Endothelial cell (in vitro differentiated cells): ENCODE results near the gene ZSWIM2. TPM values are rescaled to one million over a fixed set of nuclear protein-coding genes. Genes with fewer than 3 reads are reported as not detected.
"Not testable (repeated sequence)": the region's sequence is repeated elsewhere in the genome, so short reads cannot be mapped to it uniquely, and the experiment has no call there.

ENCODE experiments used
- DNase-seq: peaks from one replicate; pipeline ENCODE4 v3.0.0; 2021; ENCODE audit warnings: low spot score
- H3K27ac Mint-ChIP-seq: one replicate; pipeline ENCODE4 v1.8.0; 2021; ENCODE audit warnings: mixed read lengths, inconsistent platforms; ENCODE audit not compliant: unreplicated experiment
- H3K27me3 Mint-ChIP-seq: one replicate; pipeline ENCODE4 v1.8.0; 2021; ENCODE audit warnings: mild to moderate bottlenecking, moderate library complexity, mixed read lengths, inconsistent platforms; ENCODE audit not compliant: unreplicated experiment
- H3K36me3 Mint-ChIP-seq: one replicate; pipeline ENCODE4 v1.8.0; 2021; ENCODE audit warnings: mild to moderate bottlenecking, low read depth, mixed read lengths, inconsistent platforms; ENCODE audit not compliant: unreplicated experiment
- H3K4me1 Mint-ChIP-seq: one replicate; pipeline ENCODE4 v1.8.0; 2021; ENCODE audit warnings: mild to moderate bottlenecking, mixed read lengths, inconsistent platforms; ENCODE audit not compliant: unreplicated experiment
- H3K4me3 Mint-ChIP-seq: one replicate; pipeline ENCODE4 v1.8.0; 2021; ENCODE audit warnings: mild to moderate bottlenecking, mixed read lengths, inconsistent platforms; ENCODE audit not compliant: unreplicated experiment
- H3K9me3 Mint-ChIP-seq: one replicate; pipeline ENCODE4 v1.8.0; 2021; ENCODE audit warnings: mixed read lengths, inconsistent platforms; ENCODE audit not compliant: unreplicated experiment
- total RNA-seq: library from RNA; stranded (reverse); fragmentation: NEBNext Ultra II Directional; extraction: Animal tissue kit (Norgen Biotek cat#: 25700); gene quantifications from one replicate; pipeline ENCODE4 v1.2.1, GENCODE V29; 2021; ENCODE audit not compliant: unreplicated experiment
- TF ChIP-seq, protein P1 (sequence below): fragments of 200-600 bp; sonication (generic); IDR thresholded peaks from one replicate; pipeline ENCODE4 v1.5.0; 2021; ENCODE audit warnings: antibody characterized with exemption; ENCODE audit not compliant: unreplicated experiment

ZSWIM2 gene
- total RNA-seq, 1 donor from 2014 or later, result not detected

GRCh38 chr2:186827411-186827810 lies 21.6 kb downstream of the ZSWIM2 start:
- Mint-ChIP-seq H3K27ac (no peak overlapping the region), H3K36me3 (no peaks in the 10 kb centered on the region), H3K27me3 (peaks cover 2% of the 10 kb centered on the region), H3K4me1 (peaks cover 4% of the 10 kb centered on the region), H3K4me3 (no peak overlapping the region), H3K9me3 (no peaks in the 10 kb centered on the region)
- TF ChIP-seq, protein P1, sequence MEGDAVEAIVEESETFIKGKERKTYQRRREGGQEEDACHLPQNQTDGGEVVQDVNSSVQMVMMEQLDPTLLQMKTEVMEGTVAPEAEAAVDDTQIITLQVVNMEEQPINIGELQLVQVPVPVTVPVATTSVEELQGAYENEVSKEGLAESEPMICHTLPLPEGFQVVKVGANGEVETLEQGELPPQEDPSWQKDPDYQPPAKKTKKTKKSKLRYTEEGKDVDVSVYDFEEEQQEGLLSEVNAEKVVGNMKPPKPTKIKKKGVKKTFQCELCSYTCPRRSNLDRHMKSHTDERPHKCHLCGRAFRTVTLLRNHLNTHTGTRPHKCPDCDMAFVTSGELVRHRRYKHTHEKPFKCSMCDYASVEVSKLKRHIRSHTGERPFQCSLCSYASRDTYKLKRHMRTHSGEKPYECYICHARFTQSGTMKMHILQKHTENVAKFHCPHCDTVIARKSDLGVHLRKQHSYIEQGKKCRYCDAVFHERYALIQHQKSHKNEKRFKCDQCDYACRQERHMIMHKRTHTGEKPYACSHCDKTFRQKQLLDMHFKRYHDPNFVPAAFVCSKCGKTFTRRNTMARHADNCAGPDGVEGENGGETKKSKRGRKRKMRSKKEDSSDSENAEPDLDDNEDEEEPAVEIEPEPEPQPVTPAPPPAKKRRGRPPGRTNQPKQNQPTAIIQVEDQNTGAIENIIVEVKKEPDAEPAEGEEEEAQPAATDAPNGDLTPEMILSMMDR, result no peak
- no peak for DNase-seq

GRCh38 chr2:186822323-186822722 lies 26.6 kb downstream of the ZSWIM2 start:
- H3K4me1 Mint-ChIP-seq, result no peaks in the 10 kb centered on the region
- DNase-seq, result no peak
- H3K27me3 Mint-ChIP-seq, result peaks cover 2% of the 10 kb centered on the region
- no peaks in the 10 kb centered on the region for H3K36me3 Mint-ChIP-seq
- TF ChIP-seq, protein P1, result no peak
- no peak overlapping the region for H3K27ac Mint-ChIP-seq
- no peaks in the 10 kb centered on the region for H3K9me3 Mint-ChIP-seq
- H3K4me3 Mint-ChIP-seq, result no peak overlapping the region

DNA sequence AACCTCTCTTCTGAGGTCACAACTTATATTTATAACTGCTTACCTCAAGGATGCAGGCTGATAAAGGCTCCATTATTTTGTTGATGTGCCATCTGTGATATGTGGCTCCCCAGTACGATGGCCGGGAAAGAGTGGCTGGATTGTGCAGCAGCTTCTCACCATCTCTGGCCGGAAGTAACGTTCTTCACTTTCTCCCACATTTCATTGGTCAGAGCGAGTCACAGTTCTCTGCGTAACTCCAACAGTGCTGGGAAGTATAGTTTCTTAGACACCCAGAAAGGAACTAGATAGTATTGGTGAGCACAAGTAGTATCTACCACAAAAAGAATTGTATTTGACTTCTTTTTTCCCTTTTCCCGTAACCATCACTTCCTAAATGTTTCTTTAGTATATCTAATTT lies 28.7 kb downstream of the ZSWIM2 start:
- H3K27me3 Mint-ChIP-seq, result peaks cover 4% of the 10 kb centered on the region
- no peaks in the 10 kb centered on the region for H3K9me3 Mint-ChIP-seq
- TF ChIP-seq, protein P1, result no peak
- DNase-seq, result no peak
- no peaks in the 10 kb centered on the region for H3K4me1 Mint-ChIP-seq
- no peak overlapping the region for H3K4me3 Mint-ChIP-seq
- no peak overlapping the region for H3K27ac Mint-ChIP-seq
- H3K36me3 Mint-ChIP-seq, result peaks cover 5% of the 10 kb centered on the region

DNA sequence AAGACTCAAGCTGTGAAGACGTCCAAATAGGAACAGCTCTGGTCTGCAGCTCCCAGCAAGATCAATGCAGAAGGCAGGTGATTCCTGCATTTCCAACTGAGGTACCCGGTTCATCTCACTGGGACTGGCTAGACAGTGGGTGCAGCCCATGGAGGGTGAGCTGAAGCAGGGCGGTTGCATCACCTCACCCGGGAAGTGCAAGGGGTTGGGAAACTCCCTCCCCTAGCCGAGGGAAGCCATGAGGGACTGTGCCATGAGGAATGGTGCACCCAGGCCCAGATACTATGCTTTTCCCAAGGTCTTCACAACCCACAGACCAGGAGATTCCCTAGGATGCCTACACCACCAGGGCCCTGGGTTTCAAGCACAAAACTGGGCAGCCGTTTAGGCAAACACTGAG lies 37.2 kb downstream of the ZSWIM2 start:
- not testable (repeated sequence) for H3K4me3 Mint-ChIP-seq, H3K36me3 Mint-ChIP-seq, H3K4me1 Mint-ChIP-seq, H3K27ac Mint-ChIP-seq, H3K9me3 Mint-ChIP-seq, DNase-seq, H3K27me3 Mint-ChIP-seq

- Mint-ChIP-seq H3K27me3 (no peaks in the 10 kb centered on the region), H3K4me3 (no peak overlapping the region), H3K27ac (no peak overlapping the region), H3K4me1 (peaks cover 8% of the 10 kb centered on the region), H3K9me3 (no peaks in the 10 kb centered on the region), H3K36me3 (no peaks in the 10 kb centered on the region)
- DNase-seq, result no peak
- TF ChIP-seq, protein P1, result no peak
Observed at GRCh38 chr2:186806591-186806990, 42.4 kb downstream of the ZSWIM2 start.

- not testable (repeated sequence) for H3K9me3 Mint-ChIP-seq, H3K36me3 Mint-ChIP-seq, H3K27ac Mint-ChIP-seq, H3K4me1 Mint-ChIP-seq, H3K4me3 Mint-ChIP-seq, DNase-seq, H3K27me3 Mint-ChIP-seq
Observed at GRCh38 chr2:186798604-186799003, 50.4 kb downstream of the ZSWIM2 start.
